ENCODE measurements around the gene SLC16A14. TPM values are rescaled to one million over a fixed set of nuclear protein-coding genes. Genes with fewer than 3 reads are reported as not detected.

The SLC16A14 gene
- total RNA-seq, 1 donor from 2014 or later, result 9.1 TPM

DNA sequence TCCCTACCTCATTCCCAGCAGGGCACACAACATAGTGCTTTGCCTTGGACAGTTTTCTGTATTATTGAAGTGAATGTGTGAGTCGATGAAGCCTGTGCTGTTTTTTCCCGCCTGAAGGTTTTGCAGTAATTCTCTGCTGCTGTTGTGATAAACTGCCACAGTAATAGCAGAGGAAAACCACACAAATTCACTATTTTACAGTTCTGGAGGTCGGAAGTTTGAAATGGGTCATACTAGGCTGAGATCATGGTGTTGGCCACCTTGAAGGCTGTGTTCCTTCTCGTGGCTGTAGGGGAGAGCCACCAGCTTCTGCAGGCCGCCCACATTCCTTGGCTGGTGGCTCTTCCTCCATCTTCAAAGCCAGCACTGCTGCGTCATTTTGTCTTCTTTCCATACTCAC is 678 bp upstream of the SLC16A14 start:
- peak overlapping the region; percentile 99 for H3K4me3 Mint-ChIP-seq
- no peak for DNase-seq (ENCODE audit: extremely low spot score, unreplicated experiment)
- no peak overlapping the region for H3K27ac Mint-ChIP-seq

DNA sequence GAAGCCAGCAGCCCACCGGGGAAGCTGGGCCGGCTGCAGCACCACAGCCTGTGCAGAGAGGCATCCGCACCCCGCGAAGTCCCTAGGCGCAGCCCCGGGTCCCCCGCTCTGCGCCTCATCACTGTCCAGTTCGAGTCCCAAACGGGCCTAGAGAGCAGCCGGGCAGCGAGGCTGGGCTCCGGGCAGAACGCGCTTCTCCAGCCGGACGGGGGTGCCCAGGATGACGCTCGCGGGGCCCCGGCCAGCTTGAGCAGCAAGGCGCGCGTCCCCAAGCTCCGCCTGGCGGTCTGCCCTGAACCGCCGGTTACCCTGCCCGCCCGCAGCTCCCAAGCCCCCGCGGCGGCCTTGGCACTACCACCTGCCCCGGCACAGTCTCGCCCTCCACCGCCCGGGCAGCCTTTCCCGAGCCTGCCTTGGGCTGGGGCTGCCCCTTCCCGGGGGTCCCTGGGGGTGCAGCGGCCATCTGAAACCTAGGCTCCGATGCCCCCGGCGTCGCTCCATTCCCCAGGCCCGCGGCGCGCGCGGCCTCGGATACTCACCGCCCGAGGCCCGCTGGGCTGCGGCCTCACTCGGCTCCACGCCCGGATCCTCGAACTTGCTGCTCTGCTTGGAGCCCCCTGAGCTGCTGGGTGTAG is 591 bp downstream of the SLC16A14 start:
- peak overlapping the region; percentile 99 for H3K4me3 Mint-ChIP-seq
- H3K9me3 Mint-ChIP-seq, result no peaks in the 10 kb centered on the region
- H3K36me3 Mint-ChIP-seq, result peaks cover 3% of the 10 kb centered on the region
- TF ChIP-seq, protein P1, sequence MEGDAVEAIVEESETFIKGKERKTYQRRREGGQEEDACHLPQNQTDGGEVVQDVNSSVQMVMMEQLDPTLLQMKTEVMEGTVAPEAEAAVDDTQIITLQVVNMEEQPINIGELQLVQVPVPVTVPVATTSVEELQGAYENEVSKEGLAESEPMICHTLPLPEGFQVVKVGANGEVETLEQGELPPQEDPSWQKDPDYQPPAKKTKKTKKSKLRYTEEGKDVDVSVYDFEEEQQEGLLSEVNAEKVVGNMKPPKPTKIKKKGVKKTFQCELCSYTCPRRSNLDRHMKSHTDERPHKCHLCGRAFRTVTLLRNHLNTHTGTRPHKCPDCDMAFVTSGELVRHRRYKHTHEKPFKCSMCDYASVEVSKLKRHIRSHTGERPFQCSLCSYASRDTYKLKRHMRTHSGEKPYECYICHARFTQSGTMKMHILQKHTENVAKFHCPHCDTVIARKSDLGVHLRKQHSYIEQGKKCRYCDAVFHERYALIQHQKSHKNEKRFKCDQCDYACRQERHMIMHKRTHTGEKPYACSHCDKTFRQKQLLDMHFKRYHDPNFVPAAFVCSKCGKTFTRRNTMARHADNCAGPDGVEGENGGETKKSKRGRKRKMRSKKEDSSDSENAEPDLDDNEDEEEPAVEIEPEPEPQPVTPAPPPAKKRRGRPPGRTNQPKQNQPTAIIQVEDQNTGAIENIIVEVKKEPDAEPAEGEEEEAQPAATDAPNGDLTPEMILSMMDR (conservative IDR thresholded peaks at IDR 0.05), result peak; percentile 64
- peaks cover 12% of the 10 kb centered on the region for H3K27me3 Mint-ChIP-seq
- peak; percentile 77 for DNase-seq (ENCODE audit: extremely low spot score, unreplicated experiment)
- H3K27ac Mint-ChIP-seq, result peak overlapping the region; percentile 95
- no peaks in the 10 kb centered on the region for H3K4me1 Mint-ChIP-seq (ENCODE audit: unreplicated experiment)

More for the DNA sequence above, 678 bp upstream of the SLC16A14 start:
- H3K9me3 Mint-ChIP-seq, result no peaks in the 10 kb centered on the region
- H3K27me3 Mint-ChIP-seq, result peaks cover 12% of the 10 kb centered on the region
- H3K36me3 Mint-ChIP-seq, result no peaks in the 10 kb centered on the region
- no peaks in the 10 kb centered on the region for H3K4me1 Mint-ChIP-seq (ENCODE audit: unreplicated experiment)
- TF ChIP-seq, protein P1 (conservative IDR thresholded peaks at IDR 0.05), result no peak

DNA sequence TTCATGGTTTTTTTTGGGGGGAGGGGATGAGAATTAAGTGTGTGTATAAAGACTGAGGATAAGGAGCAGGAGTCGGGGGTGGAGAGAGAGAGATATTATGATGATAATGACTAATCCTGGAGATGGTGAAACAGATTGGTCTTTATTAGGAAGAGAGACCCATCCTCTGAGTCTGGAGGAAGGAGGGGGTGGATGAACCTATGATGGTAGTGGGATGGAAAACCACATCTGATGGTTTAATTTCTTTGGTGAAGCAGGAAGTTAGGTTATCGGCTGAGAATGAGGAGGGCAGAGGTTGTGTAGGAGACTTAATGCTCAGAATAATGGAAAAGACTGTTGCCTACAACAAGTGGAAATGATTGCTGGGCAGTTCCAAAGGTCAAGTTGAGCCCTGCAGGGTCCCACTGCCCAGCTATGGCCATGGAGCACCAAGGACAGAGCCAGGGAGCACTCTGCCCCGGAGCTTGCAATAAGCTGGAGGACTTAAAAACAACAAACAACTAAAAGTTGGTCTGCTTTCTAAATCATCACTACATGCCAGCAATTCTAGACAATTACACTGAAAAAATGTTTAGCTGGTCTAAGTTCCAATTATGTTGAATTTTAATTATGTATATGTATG is 7.9 kb downstream of the SLC16A14 start:
- TF ChIP-seq, protein P1 (conservative IDR thresholded peaks at IDR 0.05), result no peak
- no peak overlapping the region for H3K27ac Mint-ChIP-seq
- peaks cover 16% of the 10 kb centered on the region for H3K36me3 Mint-ChIP-seq
- no peaks in the 10 kb centered on the region for H3K27me3 Mint-ChIP-seq
- DNase-seq (ENCODE audit: extremely low spot score, unreplicated experiment), result no peak
- H3K9me3 Mint-ChIP-seq, result no peaks in the 10 kb centered on the region
- no peaks in the 10 kb centered on the region for H3K4me1 Mint-ChIP-seq (ENCODE audit: unreplicated experiment)
- H3K4me3 Mint-ChIP-seq, result no peak overlapping the region

DNA sequence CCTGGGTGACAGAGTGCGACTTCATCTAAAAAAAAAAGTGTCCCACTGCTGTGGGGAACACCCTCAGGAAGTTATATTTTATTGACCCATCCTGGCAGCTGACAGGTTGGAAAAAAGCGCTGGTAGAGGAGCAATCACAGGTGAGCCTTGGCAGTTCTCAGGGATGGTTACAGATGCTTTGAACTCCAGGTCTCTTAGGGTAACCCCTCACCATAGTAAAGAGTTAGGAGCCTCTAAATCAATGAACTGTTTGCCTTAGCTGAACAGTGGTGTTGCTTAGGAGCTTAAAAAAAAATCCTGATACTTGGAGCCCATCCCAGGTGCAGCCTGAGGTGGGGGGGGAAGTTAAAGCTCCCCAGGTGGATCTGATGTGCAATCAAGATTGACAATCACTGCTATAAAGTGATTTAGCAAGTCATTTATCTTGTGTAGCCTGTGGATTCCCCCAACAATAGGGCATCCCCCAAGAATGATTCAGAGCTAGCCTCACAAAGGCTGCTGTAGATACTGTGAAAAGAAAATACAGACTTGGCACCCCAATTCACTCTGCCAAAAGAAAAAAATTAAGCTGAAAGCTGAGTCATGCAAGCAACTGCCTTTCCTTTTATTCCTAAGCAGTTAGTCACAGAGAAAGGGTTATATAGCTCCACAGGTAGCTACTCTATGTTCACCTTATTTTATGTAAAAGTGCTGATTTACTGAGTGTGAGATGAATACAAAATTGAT is 14.8 kb downstream of the SLC16A14 start:
- Mint-ChIP-seq H3K27me3 (no peaks in the 10 kb centered on the region), H3K27ac (no peak overlapping the region), H3K9me3 (no peaks in the 10 kb centered on the region), H3K4me3 (no peak overlapping the region), H3K4me1 (ENCODE audit: unreplicated experiment) (no peaks in the 10 kb centered on the region), H3K36me3 (peaks cover 4% of the 10 kb centered on the region)
- no peak for DNase-seq (ENCODE audit: extremely low spot score, unreplicated experiment)
- TF ChIP-seq, protein P1 (conservative IDR thresholded peaks at IDR 0.05), result no peak

DNA sequence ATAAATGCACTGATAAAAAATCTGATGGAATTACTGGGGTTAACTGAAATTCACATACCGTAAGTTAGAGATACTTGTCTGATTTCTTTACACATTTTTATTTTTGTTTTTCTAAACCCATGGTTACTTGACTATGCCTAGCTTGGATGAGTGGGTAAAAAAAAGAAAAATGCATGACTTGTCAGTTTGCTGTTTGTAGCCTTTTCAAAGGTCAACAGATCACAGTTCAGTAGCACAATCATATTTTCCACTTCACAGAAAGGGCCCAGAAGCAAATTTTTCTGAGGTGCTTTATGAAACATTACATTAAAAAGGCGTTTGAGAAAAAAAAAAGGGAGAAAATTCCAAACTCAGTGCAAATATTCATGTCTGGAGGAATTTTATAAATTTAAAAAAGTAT is 16.4 kb downstream of the SLC16A14 start:
- TF ChIP-seq, protein P1 (conservative IDR thresholded peaks at IDR 0.05), result no peak
- Mint-ChIP-seq H3K36me3 (no peaks in the 10 kb centered on the region), H3K9me3 (no peaks in the 10 kb centered on the region), H3K27ac (no peak overlapping the region), H3K4me3 (no peak overlapping the region), H3K27me3 (no peaks in the 10 kb centered on the region), H3K4me1 (ENCODE audit: unreplicated experiment) (no peaks in the 10 kb centered on the region)
- no peak for DNase-seq (ENCODE audit: extremely low spot score, unreplicated experiment)

Measured in type B pancreatic cell (in vitro differentiated cells).